HepG2 (cell line): ENCODE results near the gene TMIGD2. TPM values are rescaled to one million over a fixed set of nuclear protein-coding genes. Genes with fewer than 3 reads are reported as not detected.
A peak's percentile ranks its signal among the peaks of the same experiment; 100 is the strongest.

Source experiments
- AGO2 ChIP-seq: fragments of 200-400 bp; formaldehyde crosslinking; optimal IDR thresholded peaks from 2 replicates; pipeline ENCODE3; 2017; ENCODE audit warnings: mild to moderate bottlenecking, low read depth, low read length, moderate library complexity
- CBX2 ChIP-seq, 2 experiments: fragments of 200-600 bp in 1 of 2; sonication (generic); formaldehyde crosslinking in 1 of 2; IDR thresholded peaks; 2 replicates each; pipeline versions ENCODE4 v1.7.0 to v1.8.1; 2018 to 2022; ENCODE audit warnings: low read depth in 2 of 2, low read length in 1 of 2, mild to moderate bottlenecking in 1 of 2, missing genetic modification reagents in 1 of 2
- ELF3 ChIP-seq: IDR thresholded peaks from 2 replicates; pipeline ENCODE4 v1.6.1; 2016; ENCODE audit warnings: missing genetic modification reagents, missing compliant biosample characterization
- ELK4 ChIP-seq: sonication (generic); formaldehyde crosslinking; IDR thresholded peaks from 2 replicates; pipeline ENCODE4 v1.9.0; 2021; ENCODE audit warnings: missing genetic modification reagents, borderline replicate concordance
- GTF3A ChIP-seq: sonication (generic); formaldehyde crosslinking; conservative IDR thresholded peaks from 2 replicates; pipeline ENCODE4 v1.4.0; 2020; ENCODE audit warnings: mild to moderate bottlenecking, missing genetic modification reagents
- KAT2B ChIP-seq: fragments of 150-350 bp; IDR thresholded peaks from 2 replicates; pipeline ENCODE4 v1.6.1; 2014; ENCODE audit warnings: low read depth, low read length, borderline replicate concordance
- KDM3A ChIP-seq: IDR thresholded peaks from 2 replicates; pipeline ENCODE4 v1.6.1; 2018; ENCODE audit warnings: low read depth, missing compliant biosample characterization
- KLF13 ChIP-seq: sonication (generic); formaldehyde crosslinking; IDR thresholded peaks from 2 replicates; pipeline ENCODE4 v1.4.0; 2020; ENCODE audit warnings: mild to moderate bottlenecking, missing genetic modification reagents
- KLF6 ChIP-seq: IDR thresholded peaks from 2 replicates; pipeline ENCODE4 v1.8.0; 2016; ENCODE audit warnings: missing biosample characterization, missing genetic modification reagents
- PHB2 ChIP-seq: fragments of 450-650 bp; IDR thresholded peaks from 2 replicates; pipeline ENCODE4 v1.6.1; 2018; ENCODE audit not compliant: partially characterized antibody
- PHF5A ChIP-seq: IDR thresholded peaks from one replicate; pipeline ENCODE4 v1.6.1; 2018; ENCODE audit warnings: low read depth, missing genetic modification reagents; ENCODE audit not compliant: unreplicated experiment
- SP4 ChIP-seq: sonication (generic); formaldehyde crosslinking; IDR thresholded peaks from 2 replicates; pipeline ENCODE4 v1.8.1; 2023; ENCODE audit warnings: mild to moderate bottlenecking, missing genetic modification reagents
- TAF15 ChIP-seq: fragments of 200-400 bp; formaldehyde crosslinking; IDR thresholded peaks from one replicate; pipeline ENCODE4 v1.6.1; 2018; ENCODE audit warnings: mild to moderate bottlenecking, low read depth, low read length; ENCODE audit not compliant: poor library complexity, severe bottlenecking
- TEAD2 ChIP-seq: sonication (generic); formaldehyde crosslinking; IDR thresholded peaks from 2 replicates; pipeline ENCODE4 v1.9.0; 2021; ENCODE audit warnings: missing genetic modification reagents
- TFE3 ChIP-seq: IDR thresholded peaks from 2 replicates; pipeline ENCODE4 v1.6.1; 2016
- ZMYM4 ChIP-seq: sonication (generic); formaldehyde crosslinking; IDR thresholded peaks from 2 replicates; pipeline ENCODE4 v1.8.1; 2023; ENCODE audit warnings: mild to moderate bottlenecking, missing genetic modification reagents
- ZNF382 ChIP-seq: sonication (generic); formaldehyde crosslinking; IDR thresholded peaks from 2 replicates; pipeline ENCODE4 v1.5.0; 2020; ENCODE audit warnings: missing genetic modification reagents, mild to moderate bottlenecking, borderline replicate concordance
- ZNF414 ChIP-seq: sonication (generic); formaldehyde crosslinking; IDR thresholded peaks from 2 replicates; pipeline ENCODE4 v1.5.0; 2020; ENCODE audit warnings: missing genetic modification reagents
- ZNF512 ChIP-seq: sonication (generic); formaldehyde crosslinking; IDR thresholded peaks from 2 replicates; pipeline ENCODE4 v1.4.0; 2020; ENCODE audit warnings: mild to moderate bottlenecking, missing genetic modification reagents
- ZNF839 ChIP-seq: sonication (generic); formaldehyde crosslinking; IDR thresholded peaks from 2 replicates; pipeline ENCODE4 v1.4.0; 2020; ENCODE audit warnings: missing genetic modification reagents, mild to moderate bottlenecking, borderline replicate concordance
- polyA plus RNA-seq, 8 experiments: library from polyadenylated mRNA; depleted of rRNA in 3 of 8; stranded (reverse) in 7 of 8; unstranded in 1 of 8; fragments of >200 nt; fragmentation: Illumina TruSeq in 4 of 8; extraction: Trizol in 4 of 8; gene quantifications; 2 replicates each; pipeline versions ENCODE4 v1.2.1 to v1.2.3, GENCODE V29; 2011 to 2016; ENCODE audit warnings: low read depth in 4 of 8, missing spikeins in 1 of 8, mixed read lengths in 1 of 8; ENCODE audit not compliant: insufficient read depth in 1 of 8
- total RNA-seq, 5 experiments: library from RNA; depleted of rRNA; stranded (reverse); fragments of >200 nt; fragmentation: Illumina TruSeq; extraction: Trizol; gene quantifications; 2 replicates each; pipeline ENCODE4 v1.2.3, GENCODE V29; 2016; ENCODE audit warnings: low read depth in 1 of 5
- TF ChIP-seq, protein P1 (sequence below): IDR thresholded peaks from 2 replicates; pipeline ENCODE4 v1.6.1; 2018; ENCODE audit warnings: missing genetic modification reagents

The TMIGD2 gene
- total and polyA plus RNA-seq, 2 of the 13 experiments (the other 11 are each of a cell fraction or from before 2014, with no cell fraction given), result 0.11 to 1.0 TPM

GRCh38 chr19:4310247-4311121 lies 8.3 kb upstream of the TMIGD2 start (continued):
- TF ChIP-seq GTF3A (CRISPR knock-in tag) (no peak), KAT2B (no peak), KLF6 (CRISPR knock-in tag) (peak; percentile 81; the same call in 1 of the 2 replicates), ZMYM4 (CRISPR knock-in tag) (peak; percentile 76), ELK4 (CRISPR knock-in tag) (no peak), PHB2 (no peak), ZNF512 (no peak), TFE3 (CRISPR knock-in tag) (peak; percentile 88), SP4 (CRISPR knock-in tag) (peak; percentile 98), ZNF382 (CRISPR knock-in tag) (no peak), ELF3 (CRISPR knock-in tag) (peak; percentile 98), ZNF414 (CRISPR knock-in tag) (peak; percentile 96), CBX2 (IDR thresholded peaks at IDR 0.05; ENCODE audit: low read depth, low read length) (no peak), CBX2 (CRISPR knock-in tag; IDR thresholded peaks at IDR 0.05; ENCODE audit: low read depth) (no peak), TAF15 (no peak), ZNF839 (CRISPR knock-in tag) (no peak), TEAD2 (CRISPR knock-in tag) (0 out of 2 replicates have a peak, but pooled peaks have one; percentile 76), PHF5A (no peak), KLF13 (CRISPR knock-in tag) (0 out of 2 replicates have a peak, but pooled peaks have one; percentile 41), AGO2 (no peak), KDM3A (peak; percentile 81; the same call in 1 of the 2 replicates)
- TF ChIP-seq, protein P1, sequence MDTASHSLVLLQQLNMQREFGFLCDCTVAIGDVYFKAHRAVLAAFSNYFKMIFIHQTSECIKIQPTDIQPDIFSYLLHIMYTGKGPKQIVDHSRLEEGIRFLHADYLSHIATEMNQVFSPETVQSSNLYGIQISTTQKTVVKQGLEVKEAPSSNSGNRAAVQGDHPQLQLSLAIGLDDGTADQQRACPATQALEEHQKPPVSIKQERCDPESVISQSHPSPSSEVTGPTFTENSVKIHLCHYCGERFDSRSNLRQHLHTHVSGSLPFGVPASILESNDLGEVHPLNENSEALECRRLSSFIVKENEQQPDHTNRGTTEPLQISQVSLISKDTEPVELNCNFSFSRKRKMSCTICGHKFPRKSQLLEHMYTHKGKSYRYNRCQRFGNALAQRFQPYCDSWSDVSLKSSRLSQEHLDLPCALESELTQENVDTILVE, result peak; percentile 57; the same call in 1 of the 2 replicates
